IMR-90 (cell line): Measurements from ENCODE around the gene LIMS2.

ENCODE experiments used
- RAD21 ChIP-seq: IDR thresholded peaks from 2 replicates; pipeline ENCODE4 v1.6.1; 2012; ENCODE audit warnings: low read length, improper control_type of control experiment
- RFX5 ChIP-seq: IDR thresholded peaks from 2 replicates; pipeline ENCODE4 v1.8.0; 2012; ENCODE audit warnings: low read depth, mild to moderate bottlenecking, low read length, moderate library complexity
- SMC3 ChIP-seq: fragments of 150-350 bp; IDR thresholded peaks from 2 replicates; pipeline ENCODE4 v1.6.1; 2016; ENCODE audit warnings: low read depth, mild to moderate bottlenecking, antibody characterized with exemption, low read length, moderate library complexity
- USF2 ChIP-seq: fragments of 150-350 bp; IDR thresholded peaks from 2 replicates; pipeline ENCODE4 v1.6.1; 2017; ENCODE audit warnings: mild to moderate bottlenecking, antibody characterized with exemption, low read length, low read depth
- TF ChIP-seq, protein P1 (sequence below): conservative IDR thresholded peaks from 2 replicates; pipeline ENCODE4 v1.5.1; 2012; ENCODE audit warnings: mild to moderate bottlenecking, low read depth, low read length, improper control_type of control experiment

DNA sequence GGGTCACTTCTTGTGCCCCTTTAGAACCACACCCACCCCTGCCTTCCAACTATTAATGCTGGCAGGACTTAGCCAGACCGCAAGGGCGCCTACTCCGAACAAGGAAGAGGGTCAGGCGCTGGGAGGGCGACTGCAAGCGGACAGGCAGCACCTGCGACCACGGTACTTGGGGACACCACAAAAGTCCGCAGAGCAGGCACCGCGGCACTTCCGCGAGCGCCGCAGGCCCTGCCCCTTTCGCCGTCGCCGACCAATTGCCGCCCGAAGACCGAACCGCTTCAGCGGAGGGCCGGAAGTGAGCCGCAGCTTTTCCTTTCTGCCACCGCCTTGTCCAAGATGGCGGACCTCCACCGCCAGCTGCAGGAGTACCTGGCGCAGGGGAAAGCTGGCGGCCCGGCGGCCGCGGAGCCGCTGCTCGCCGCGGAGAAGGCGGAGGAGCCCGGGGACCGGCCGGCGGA lies 25.9 kb upstream of the LIMS2 start, which contains the start of gene SFT2D3:
- TF ChIP-seq, protein P1, sequence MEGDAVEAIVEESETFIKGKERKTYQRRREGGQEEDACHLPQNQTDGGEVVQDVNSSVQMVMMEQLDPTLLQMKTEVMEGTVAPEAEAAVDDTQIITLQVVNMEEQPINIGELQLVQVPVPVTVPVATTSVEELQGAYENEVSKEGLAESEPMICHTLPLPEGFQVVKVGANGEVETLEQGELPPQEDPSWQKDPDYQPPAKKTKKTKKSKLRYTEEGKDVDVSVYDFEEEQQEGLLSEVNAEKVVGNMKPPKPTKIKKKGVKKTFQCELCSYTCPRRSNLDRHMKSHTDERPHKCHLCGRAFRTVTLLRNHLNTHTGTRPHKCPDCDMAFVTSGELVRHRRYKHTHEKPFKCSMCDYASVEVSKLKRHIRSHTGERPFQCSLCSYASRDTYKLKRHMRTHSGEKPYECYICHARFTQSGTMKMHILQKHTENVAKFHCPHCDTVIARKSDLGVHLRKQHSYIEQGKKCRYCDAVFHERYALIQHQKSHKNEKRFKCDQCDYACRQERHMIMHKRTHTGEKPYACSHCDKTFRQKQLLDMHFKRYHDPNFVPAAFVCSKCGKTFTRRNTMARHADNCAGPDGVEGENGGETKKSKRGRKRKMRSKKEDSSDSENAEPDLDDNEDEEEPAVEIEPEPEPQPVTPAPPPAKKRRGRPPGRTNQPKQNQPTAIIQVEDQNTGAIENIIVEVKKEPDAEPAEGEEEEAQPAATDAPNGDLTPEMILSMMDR: no peak
- TF ChIP-seq SMC3 (no peak), RFX5 (no peak), USF2 (no peak), RAD21 (no peak)
